NK-92 treated with Interleukin-12 subunit alpha and Interleukin-12 subunit beta, amount 100 ng/mL, for 24 hours (cell line): ENCODE results near the gene TMEM131L.
"Not testable (repeated sequence)": the region's sequence is repeated elsewhere in the genome, so short reads cannot be mapped to it uniquely, and the experiment has no call there.

Source experiments
- DNase-seq: peaks from one replicate; lab custom pipeline; 2025; lab: John Stamatoyannopoulos, UW

Gene TMEM131L

GRCh38 chr4:153651116-153651515, 185.0 kb downstream of the TMEM131L start:
- no peak for DNase-seq

DNA sequence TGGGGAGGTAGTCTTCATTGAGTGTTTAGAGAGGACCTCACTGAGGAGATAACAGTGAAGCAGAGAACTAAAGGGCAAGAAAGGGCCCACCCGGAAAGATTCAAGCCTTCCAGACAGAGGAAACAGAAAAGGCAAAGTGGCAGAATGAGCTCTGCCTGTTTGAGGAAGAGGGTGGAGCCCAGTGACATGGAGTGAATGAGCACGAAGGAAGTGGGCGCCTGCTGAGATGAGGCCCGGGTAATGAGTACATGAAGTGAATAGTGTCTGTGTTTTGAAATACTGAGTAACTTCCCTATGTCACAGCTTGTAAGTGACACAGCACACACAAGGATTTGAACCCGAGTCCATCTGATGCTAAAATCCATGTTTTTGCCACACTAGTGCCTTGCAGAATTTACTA, 185.4 kb downstream of the TMEM131L start:
- peak; percentile 14 for DNase-seq

GRCh38 chr4:153652051-153652784, 186.1 kb downstream of the TMEM131L start:
- DNase-seq: no peak

GRCh38 chr4:153655002-153655541, 188.9 kb downstream of the TMEM131L start:
- DNase-seq: no peak

GRCh38 chr4:153655928-153656327, 189.8 kb downstream of the TMEM131L start:
- DNase-seq: no peak

GRCh38 chr4:153661215-153661822, 195.2 kb downstream of the TMEM131L start:
- DNase-seq: no peak

DNA sequence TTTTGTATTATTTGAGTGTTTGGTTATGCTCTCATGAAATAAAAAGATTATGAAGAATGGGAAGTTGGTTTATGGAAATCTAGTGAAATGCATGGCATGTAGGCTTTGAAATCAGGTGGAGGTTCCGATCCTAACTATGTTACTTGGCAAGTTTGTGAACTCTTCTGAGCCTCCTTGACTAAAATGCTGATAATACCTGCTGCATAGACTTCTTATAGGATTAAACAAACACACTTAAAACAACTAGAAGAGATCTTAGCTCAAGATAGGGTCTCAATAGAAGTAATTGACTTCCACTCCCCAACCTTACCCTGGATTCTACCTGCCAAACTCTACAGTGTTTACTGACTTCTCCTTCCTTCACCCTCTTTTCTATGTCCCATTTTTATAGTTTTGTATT, 195.7 kb downstream of the TMEM131L start:
- no peak for DNase-seq

GRCh38 chr4:153663667-153664066, 197.5 kb downstream of the TMEM131L start:
- no peak for DNase-seq

GRCh38 chr4:153666505-153666904, 200.3 kb downstream of the TMEM131L start:
- not testable (repeated sequence) for DNase-seq

DNA sequence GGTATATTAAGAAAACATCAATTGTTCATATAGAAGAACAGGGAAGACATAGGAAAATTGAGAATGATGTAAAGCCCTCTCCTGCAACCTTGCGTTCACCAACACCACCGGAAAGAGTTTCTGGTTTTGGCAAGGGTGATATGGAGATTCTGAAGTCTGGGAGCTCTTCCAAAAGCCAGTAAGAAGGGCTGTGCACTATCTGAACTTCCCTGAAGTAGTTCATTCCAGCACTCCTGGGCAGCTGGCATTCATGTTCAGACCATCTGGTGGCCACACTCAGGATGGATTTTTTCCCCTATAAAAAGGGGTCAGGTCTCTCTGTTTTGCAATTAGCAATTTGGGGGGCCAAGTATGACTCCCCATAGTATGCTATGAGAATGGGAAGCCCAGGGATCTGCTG, 202.5 kb downstream of the TMEM131L start:
- DNase-seq: no peak

DNA sequence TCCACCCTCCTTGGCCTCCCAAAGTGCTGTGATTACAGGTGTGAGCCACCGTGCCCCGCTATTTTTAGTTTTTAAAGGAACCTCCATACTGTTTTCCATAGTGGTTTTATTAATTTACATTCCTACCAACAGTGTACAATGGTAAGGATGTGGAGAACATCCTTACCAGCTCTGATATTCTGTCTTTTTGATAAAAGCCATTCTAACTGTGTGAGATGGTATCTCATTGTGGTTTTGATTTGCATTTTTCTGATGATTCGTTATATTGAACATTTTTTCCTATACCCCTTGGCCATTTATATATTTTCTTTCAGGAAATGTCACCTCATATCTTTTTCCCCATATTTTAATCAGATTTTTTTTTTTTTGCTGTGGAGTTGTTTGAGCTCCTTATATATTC, 203.7 kb downstream of the TMEM131L start:
- no peak for DNase-seq

DNA sequence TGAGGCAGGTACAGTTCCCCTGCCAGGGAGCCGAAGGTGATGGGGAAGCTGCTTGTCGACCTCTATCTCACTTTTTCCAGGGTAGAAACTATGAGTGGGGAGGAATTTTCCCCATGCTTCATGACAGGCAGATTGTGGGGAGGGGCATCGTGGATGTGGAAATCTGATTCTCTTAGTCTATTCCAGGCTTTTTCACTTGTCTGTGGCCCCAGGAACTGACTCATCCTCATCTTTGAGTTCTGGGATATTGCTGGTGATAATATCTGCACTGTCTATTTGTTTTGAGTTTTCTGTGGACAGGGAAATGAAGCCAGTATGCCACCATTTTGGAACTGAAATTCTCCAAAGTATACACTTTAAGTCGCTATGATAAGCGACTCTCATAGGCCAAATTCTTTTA, 210.3 kb downstream of the TMEM131L start:
- no peak for DNase-seq

DNA sequence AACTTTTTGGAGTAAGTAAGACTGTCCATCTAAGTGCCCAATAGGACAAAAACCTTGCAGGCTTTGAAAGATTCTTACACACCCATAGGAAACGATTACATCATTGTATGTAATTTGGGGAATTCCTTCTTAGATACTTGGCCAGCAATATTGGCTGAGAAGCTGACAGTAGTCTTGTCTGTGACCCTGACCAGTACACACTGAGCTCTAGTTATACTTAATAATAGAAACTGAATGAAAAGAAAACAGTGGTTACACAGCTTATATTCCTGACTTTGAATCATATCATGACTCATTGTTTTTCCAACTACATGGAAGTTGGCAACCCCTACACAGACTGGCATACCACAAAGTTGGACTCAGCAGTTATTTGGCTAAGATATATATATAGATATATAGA, 210.8 kb downstream of the TMEM131L start:
- DNase-seq: no peak

DNA sequence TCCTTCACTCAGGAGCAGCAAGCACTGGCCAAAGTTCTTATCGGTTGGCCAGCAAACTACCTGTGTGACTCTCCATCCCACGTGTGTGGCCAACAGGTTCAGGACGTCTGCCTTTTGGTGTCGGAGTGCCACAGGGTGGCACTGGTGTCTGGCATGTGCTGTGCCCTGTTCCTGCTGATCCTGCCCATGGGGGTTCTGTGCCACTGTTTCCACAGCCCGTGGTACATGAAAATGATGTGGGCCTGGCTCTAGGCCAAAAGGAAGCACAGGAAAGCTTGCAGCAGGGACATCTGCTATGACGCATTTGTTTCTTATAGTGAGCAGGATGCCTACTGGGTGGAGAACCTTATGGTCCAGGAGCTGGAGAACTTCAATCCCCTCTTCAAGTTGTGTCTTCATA, 213.3 kb downstream of the TMEM131L start:
- DNase-seq: no peak

DNA sequence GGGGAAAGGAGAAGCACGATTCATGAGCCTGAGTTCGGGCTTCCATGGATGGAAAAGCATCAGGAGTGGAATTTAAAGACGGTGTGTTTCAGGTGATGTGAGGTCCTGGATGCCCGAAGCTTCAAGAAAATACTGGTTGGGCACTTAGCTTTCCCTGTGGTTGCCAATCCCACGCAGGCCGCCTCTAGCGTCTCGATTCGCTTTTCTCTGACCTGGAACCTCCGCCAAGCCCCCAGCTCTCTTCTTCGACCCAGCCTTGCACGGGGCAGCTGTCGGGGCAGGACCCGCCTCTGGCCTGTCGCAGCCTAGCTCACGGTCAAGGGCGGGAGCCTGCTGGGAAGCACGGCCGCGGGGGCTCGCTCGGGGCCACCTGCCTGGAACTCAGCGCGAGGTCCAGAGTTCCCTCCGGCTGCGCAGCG, 217.6 kb downstream of the TMEM131L start:
- DNase-seq: no peak

GRCh38 chr4:153684182-153684970, 218.2 kb downstream of the TMEM131L start, which contains the start of gene TLR2:
Gene TLR2, plus strand, starts transcription at chr4:153684280. Its CDS starts 18,628 bp downstream, at chr4:153702908.
- DNase-seq: no peak

DNA sequence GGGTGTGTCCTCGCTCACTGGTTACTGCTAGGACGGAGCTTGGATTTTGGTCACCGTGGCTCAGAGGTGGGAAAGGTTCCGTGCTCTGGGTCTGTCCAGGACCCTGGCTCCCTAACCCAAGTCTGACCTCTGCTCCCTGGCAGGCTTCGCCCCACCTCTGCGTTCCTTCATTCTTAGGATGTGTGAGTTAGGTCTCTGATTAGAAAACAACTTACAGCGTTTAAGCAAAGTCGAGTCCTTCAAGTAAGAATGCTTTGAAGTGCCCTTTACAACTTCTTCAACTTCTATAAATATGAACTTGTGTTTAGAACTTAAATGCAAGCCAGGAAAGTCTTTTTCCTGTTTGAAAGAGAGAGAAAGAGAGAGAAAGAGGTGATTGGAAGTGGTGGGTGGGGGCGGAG, 218.8 kb downstream of the TMEM131L start:
- DNase-seq: no peak
